ENCODE results near the gene HOXA4. TPM values are rescaled to one million over a fixed set of nuclear protein-coding genes. Genes with fewer than 3 reads are reported as not detected.

Gene HOXA4
- total and polyA plus RNA-seq, 7 experiments from 2014 or later = 0.41 TPM; not detected in 6

- peaks cover 35 to 56% of the 10 kb centered on the region in 2 donors for H3K27me3 ChIP-seq (ENCODE audit: control insufficient read depth in 2 of 2, insufficient read depth in 2 of 2, low read length in 2 of 2)
- H3K9me3 ChIP-seq (ENCODE audit: control insufficient read depth in 2 of 3, low read length in 3 of 3) = no peaks in the 10 kb centered on the region
- peak overlapping the region in 4 of 10 donors; percentile 26 to 82 (median 68) for H3K4me3 Mint-ChIP-seq
- no peak overlapping the region for H3K27ac Mint-ChIP-seq
- H3K27me3 Mint-ChIP-seq = peaks cover 70 to 86% (median 75%) of the 10 kb centered on the region in 5 donors
- ChIA-PET CTCF (interaction anchor here (0.6 to 4.2 kb wide), 7 partner anchors 10 to 765 kb away, joined by 3 to 42 read pairs (median 3); no protein-coding TSS in a partner anchor), POLR2A (interaction anchor here (0.7 to 0.8 kb wide), 2 partner anchors 20 to 57 kb away, joined by 3 read pairs; no protein-coding TSS in a partner anchor)
- no peak overlapping the region for H3K27ac ChIP-seq (ENCODE audit: low read depth, low read length)
- H3K36me3 ChIP-seq (ENCODE audit: control insufficient read depth in 2 of 3, insufficient read depth in 3 of 3, low read length in 3 of 3) = no peaks in the 10 kb centered on the region
- peaks cover 10 to 48% (median 32%) of the 10 kb centered on the region in 7 donors for H3K4me1 Mint-ChIP-seq
- peaks cover 23 to 28% of the 10 kb centered on the region in 2 donors for H3K4me1 ChIP-seq (ENCODE audit: control insufficient read depth in 2 of 2, insufficient read depth in 2 of 2, low read length in 2 of 2)
- H3K9me3 Mint-ChIP-seq = peaks cover 0 to 3% (median 0%) of the 10 kb centered on the region in 11 donors
- no peak overlapping the region for H3K4me3 ChIP-seq (ENCODE audit: low read length)
- intact Hi-C loops (cut with micrococcal nuclease) = no loop called here
- peaks cover 0 to 3% (median 0%) of the 10 kb centered on the region in 5 donors for H3K36me3 Mint-ChIP-seq
- DNase-seq (no peak), ATAC-seq (no peak)
Observed at GRCh38 chr7:27148756-27149641, 18.4 kb upstream of the HOXA4 start.

GRCh38 chr7:27148031-27148755 is 17.6 kb upstream of the HOXA4 start:
- H3K36me3 ChIP-seq (ENCODE audit: control insufficient read depth in 2 of 3, insufficient read depth in 3 of 3, low read length in 3 of 3) = no peaks in the 10 kb centered on the region
- Mint-ChIP-seq H3K4me1 (peaks cover 10 to 43% (median 28%) of the 10 kb centered on the region in 7 donors), H3K36me3 (peaks cover 0 to 3% (median 0%) of the 10 kb centered on the region in 5 donors), H3K4me3 (peak overlapping the region in 9 of 10 donors; percentile 56 to 82 (median 69)), H3K27me3 (peaks cover 61 to 81% (median 68%) of the 10 kb centered on the region in 5 donors), H3K9me3 (peaks cover 0 to 3% (median 0%) of the 10 kb centered on the region in 11 donors), H3K27ac (peak overlapping the region in 3 of 9 donors; percentile 42 to 62 (median 45))
- H3K4me1 ChIP-seq (ENCODE audit: control insufficient read depth in 2 of 2, insufficient read depth in 2 of 2, low read length in 2 of 2) = peaks cover 23 to 28% of the 10 kb centered on the region in 2 donors
- POLR2A ChIA-PET = interaction anchor here (1.2 kb wide), 1 partner anchor 9 kb away, joined by 3 read pairs; no protein-coding TSS in a partner anchor
- ATAC-seq (no peak), DNase-seq (no peak)
- CTCF ChIA-PET = interaction anchor here (1.1 to 4.2 kb wide), 2 partner anchors 14 to 28 kb away, joined by 4 to 42 read pairs; no protein-coding TSS in a partner anchor
- no peaks in the 10 kb centered on the region for H3K9me3 ChIP-seq (ENCODE audit: control insufficient read depth in 2 of 3, low read length in 3 of 3)
- intact Hi-C loops (cut with micrococcal nuclease) = no loop called here
- H3K27ac ChIP-seq (ENCODE audit: low read depth, low read length) = no peak overlapping the region
- peaks cover 28 to 48% of the 10 kb centered on the region in 2 donors for H3K27me3 ChIP-seq (ENCODE audit: control insufficient read depth in 2 of 2, insufficient read depth in 2 of 2, low read length in 2 of 2)
- H3K4me3 ChIP-seq (ENCODE audit: low read length) = no peak overlapping the region

GRCh38 chr7:27147199-27148030 is 16.9 kb upstream of the HOXA4 start, which contains the start of gene HOXA6:
Gene HOXA6, minus strand, starts transcription at chr7:27147774. Its CDS starts 25 bp downstream, at chr7:27147749.
- peaks cover 20 to 40% of the 10 kb centered on the region in 2 donors for H3K27me3 ChIP-seq (ENCODE audit: control insufficient read depth in 2 of 2, insufficient read depth in 2 of 2, low read length in 2 of 2)
- ATAC-seq (no peak), DNase-seq (no peak)
- no peaks in the 10 kb centered on the region for H3K36me3 ChIP-seq (ENCODE audit: control insufficient read depth in 2 of 3, insufficient read depth in 3 of 3, low read length in 3 of 3)
- Mint-ChIP-seq H3K4me3 (peak within 1 kb of the TSS in 9 of 10 donors; percentile 56 to 82 (median 69)), H3K27me3 (peaks cover 63 to 81% (median 65%) of the 10 kb centered on the region in 5 donors), H3K27ac (peak within 1 kb of the TSS in 3 of 9 donors; percentile 42 to 62 (median 45)), H3K4me1 (peaks cover 10 to 41% (median 28%) of the 10 kb centered on the region in 7 donors), H3K36me3 (peaks cover 0 to 3% (median 0%) of the 10 kb centered on the region in 5 donors), H3K9me3 (peaks cover 0 to 3% (median 0%) of the 10 kb centered on the region in 11 donors)
- POLR2A ChIA-PET = interaction anchor here (1.2 kb wide), 1 partner anchor 10 kb away, joined by 3 read pairs; no protein-coding TSS in a partner anchor
- CTCF ChIA-PET = interaction anchor here (1.0 to 4.2 kb wide), 2 partner anchors 14 to 460 kb away, joined by 3 to 42 read pairs; no protein-coding TSS in a partner anchor
- no peaks in the 10 kb centered on the region for H3K9me3 ChIP-seq (ENCODE audit: control insufficient read depth in 2 of 3, low read length in 3 of 3)
- intact Hi-C loops (cut with micrococcal nuclease) = no loop called here
- no peak within 1 kb of the TSS for H3K4me3 ChIP-seq (ENCODE audit: low read length)
- no peak within 1 kb of the TSS for H3K27ac ChIP-seq (ENCODE audit: low read depth, low read length)
- peaks cover 21 to 26% of the 10 kb centered on the region in 2 donors for H3K4me1 ChIP-seq (ENCODE audit: control insufficient read depth in 2 of 2, insufficient read depth in 2 of 2, low read length in 2 of 2)

GRCh38 chr7:27146491-27147198 is 16.1 kb upstream of the HOXA4 start:
- no peak overlapping the region for H3K27ac Mint-ChIP-seq

GRCh38 chr7:27145914-27146412 is 15.4 kb upstream of the HOXA4 start:
- Mint-ChIP-seq H3K4me1 (peaks cover 1 to 26% (median 15%) of the 10 kb centered on the region in 7 donors), H3K9me3 (peaks cover 0 to 3% (median 0%) of the 10 kb centered on the region in 11 donors), H3K36me3 (peaks cover 0 to 3% (median 0%) of the 10 kb centered on the region in 5 donors), H3K27ac (no peak overlapping the region), H3K27me3 (peaks cover 49 to 76% (median 62%) of the 10 kb centered on the region in 5 donors), H3K4me3 (no peak overlapping the region)
- intact Hi-C loops (cut with micrococcal nuclease) = no loop called here
- H3K27ac ChIP-seq (ENCODE audit: low read depth, low read length) = no peak overlapping the region
- H3K9me3 ChIP-seq (ENCODE audit: control insufficient read depth in 2 of 3, low read length in 3 of 3) = no peaks in the 10 kb centered on the region
- no peaks in the 10 kb centered on the region for H3K36me3 ChIP-seq (ENCODE audit: control insufficient read depth in 2 of 3, insufficient read depth in 3 of 3, low read length in 3 of 3)
- peaks cover 7 to 12% of the 10 kb centered on the region in 2 donors for H3K4me1 ChIP-seq (ENCODE audit: control insufficient read depth in 2 of 2, insufficient read depth in 2 of 2, low read length in 2 of 2)
- POLR2A ChIA-PET = no interaction called here
- DNase-seq = no peak
- CTCF ChIA-PET = no interaction called here
- H3K27me3 ChIP-seq (ENCODE audit: control insufficient read depth in 2 of 2, insufficient read depth in 2 of 2, low read length in 2 of 2) = peaks cover 8 to 26% of the 10 kb centered on the region in 2 donors
- no peak overlapping the region for H3K4me3 ChIP-seq (ENCODE audit: low read length)
- ATAC-seq = no peak

More at GRCh38 chr7:27146491-27147198, 16.1 kb upstream of the HOXA4 start:
- Histone ChIP-seq H3K27ac (ENCODE audit: low read depth, low read length) (no peak overlapping the region), H3K36me3 (ENCODE audit: control insufficient read depth in 2 of 3, insufficient read depth in 3 of 3, low read length in 3 of 3) (no peaks in the 10 kb centered on the region), H3K4me3 (ENCODE audit: low read length) (no peak overlapping the region), H3K9me3 (ENCODE audit: control insufficient read depth in 2 of 3, low read length in 3 of 3) (no peaks in the 10 kb centered on the region), H3K27me3 (ENCODE audit: control insufficient read depth in 2 of 2, insufficient read depth in 2 of 2, low read length in 2 of 2) (peaks cover 12 to 32% of the 10 kb centered on the region in 2 donors), H3K4me1 (ENCODE audit: control insufficient read depth in 2 of 2, insufficient read depth in 2 of 2, low read length in 2 of 2) (peaks cover 14 to 19% of the 10 kb centered on the region in 2 donors)
- Mint-ChIP-seq H3K36me3 (peaks cover 0 to 3% (median 0%) of the 10 kb centered on the region in 5 donors), H3K4me1 (peaks cover 7 to 33% (median 21%) of the 10 kb centered on the region in 7 donors), H3K27me3 (peaks cover 56 to 77% (median 63%) of the 10 kb centered on the region in 5 donors), H3K4me3 (peak overlapping the region in 2 of 10 donors; percentile 54 to 82), H3K9me3 (peaks cover 0 to 3% (median 0%) of the 10 kb centered on the region in 11 donors)
- intact Hi-C loops (cut with micrococcal nuclease) = no loop called here
- ChIA-PET CTCF (interaction anchor here (1.0 kb wide), 1 partner anchor 459 kb away, joined by 3 read pairs; no protein-coding TSS in a partner anchor), POLR2A (no interaction called here)
- no peak for DNase-seq
- ATAC-seq = no peak

All from naive thymus-derived CD4-positive, alpha-beta T cell (primary cell).